ENCODE results near the gene ARHGAP5.

The ARHGAP5 gene, protein sequence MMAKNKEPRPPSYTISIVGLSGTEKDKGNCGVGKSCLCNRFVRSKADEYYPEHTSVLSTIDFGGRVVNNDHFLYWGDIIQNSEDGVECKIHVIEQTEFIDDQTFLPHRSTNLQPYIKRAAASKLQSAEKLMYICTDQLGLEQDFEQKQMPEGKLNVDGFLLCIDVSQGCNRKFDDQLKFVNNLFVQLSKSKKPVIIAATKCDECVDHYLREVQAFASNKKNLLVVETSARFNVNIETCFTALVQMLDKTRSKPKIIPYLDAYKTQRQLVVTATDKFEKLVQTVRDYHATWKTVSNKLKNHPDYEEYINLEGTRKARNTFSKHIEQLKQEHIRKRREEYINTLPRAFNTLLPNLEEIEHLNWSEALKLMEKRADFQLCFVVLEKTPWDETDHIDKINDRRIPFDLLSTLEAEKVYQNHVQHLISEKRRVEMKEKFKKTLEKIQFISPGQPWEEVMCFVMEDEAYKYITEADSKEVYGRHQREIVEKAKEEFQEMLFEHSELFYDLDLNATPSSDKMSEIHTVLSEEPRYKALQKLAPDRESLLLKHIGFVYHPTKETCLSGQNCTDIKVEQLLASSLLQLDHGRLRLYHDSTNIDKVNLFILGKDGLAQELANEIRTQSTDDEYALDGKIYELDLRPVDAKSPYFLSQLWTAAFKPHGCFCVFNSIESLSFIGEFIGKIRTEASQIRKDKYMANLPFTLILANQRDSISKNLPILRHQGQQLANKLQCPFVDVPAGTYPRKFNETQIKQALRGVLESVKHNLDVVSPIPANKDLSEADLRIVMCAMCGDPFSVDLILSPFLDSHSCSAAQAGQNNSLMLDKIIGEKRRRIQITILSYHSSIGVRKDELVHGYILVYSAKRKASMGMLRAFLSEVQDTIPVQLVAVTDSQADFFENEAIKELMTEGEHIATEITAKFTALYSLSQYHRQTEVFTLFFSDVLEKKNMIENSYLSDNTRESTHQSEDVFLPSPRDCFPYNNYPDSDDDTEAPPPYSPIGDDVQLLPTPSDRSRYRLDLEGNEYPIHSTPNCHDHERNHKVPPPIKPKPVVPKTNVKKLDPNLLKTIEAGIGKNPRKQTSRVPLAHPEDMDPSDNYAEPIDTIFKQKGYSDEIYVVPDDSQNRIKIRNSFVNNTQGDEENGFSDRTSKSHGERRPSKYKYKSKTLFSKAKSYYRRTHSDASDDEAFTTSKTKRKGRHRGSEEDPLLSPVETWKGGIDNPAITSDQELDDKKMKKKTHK (N-terminal part only)

GRCh38 chr14:32077081-32078022 lies at the start of gene ARHGAP5:
ARHGAP5 (plus strand) TSS chr14:32077304; CDS start chr14:32090670, 13,366 bp downstream.
- peak in 1 of 2 donors; percentile 37 for DNase-seq

- no peak for DNase-seq
These were observed 48.5 kb upstream of the ARHGAP5 start for GRCh38 chr14:32028599-32028998.

DNA sequence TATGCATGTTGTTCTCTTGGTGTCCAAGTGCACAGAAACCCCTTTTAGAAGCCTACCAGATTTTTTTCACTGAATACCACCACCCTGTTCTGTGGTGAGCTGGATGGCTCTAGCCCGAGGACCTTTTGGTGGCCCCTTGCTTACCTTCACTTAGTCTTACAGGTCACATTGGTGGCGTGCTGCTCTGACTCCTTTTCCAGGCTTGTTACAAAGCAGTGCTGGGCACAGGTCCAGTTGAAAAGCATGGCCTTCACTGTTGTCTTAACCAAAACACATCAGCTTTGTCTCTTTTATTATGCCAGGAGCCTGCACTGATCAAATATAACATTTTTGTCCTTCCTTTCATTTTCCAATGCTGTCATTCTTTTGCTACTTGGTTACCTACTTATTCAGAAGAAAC lies 43.6 kb upstream of the ARHGAP5 start:
- DNase-seq, result no peak

DNA sequence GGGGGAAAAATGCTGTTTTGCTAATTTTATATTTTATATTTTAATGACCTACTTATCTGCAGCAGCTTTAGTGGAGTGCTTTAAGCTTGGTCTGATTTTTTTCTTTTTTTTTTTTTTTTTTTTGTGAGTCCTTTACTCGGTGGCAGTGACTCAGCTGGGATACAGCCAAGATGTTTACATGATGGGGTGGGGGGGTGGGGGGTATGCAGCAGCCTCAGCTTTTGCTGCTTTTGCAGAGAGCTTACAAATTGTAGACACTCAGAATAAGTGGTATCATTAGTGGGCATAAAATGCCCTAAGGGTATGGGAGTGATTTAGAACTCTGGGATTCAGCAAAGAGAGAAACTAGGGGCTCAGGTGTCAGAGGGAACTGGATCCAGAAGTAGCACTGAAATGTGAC lies 38.2 kb upstream of the ARHGAP5 start:
- DNase-seq, result no peak

GRCh38 chr14:32039401-32040030 lies 37.6 kb upstream of the ARHGAP5 start:
- DNase-seq, result no peak

- DNase-seq, result no peak
These were observed 33.5 kb upstream of the ARHGAP5 start for GRCh38 chr14:32043624-32044023.

DNA sequence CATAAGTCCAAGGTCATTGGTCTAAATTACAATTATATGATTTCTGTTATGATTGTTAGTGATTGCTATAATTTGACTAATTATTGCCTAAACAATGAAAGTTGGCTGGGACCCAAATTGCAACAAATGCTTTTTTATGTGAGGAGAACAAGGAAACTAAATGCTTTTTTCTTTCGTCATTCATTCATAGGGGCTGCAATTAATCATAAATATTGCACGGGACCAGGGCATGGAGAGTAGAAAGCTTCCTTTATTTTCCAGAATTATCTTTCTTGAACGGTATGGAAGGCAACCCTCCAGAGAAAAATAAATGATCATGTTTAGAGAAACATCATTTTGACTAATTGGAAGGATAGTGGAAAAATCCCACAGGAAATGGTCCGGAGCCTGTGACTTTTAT lies 32.6 kb upstream of the ARHGAP5 start:
- DNase-seq, result no peak

GRCh38 chr14:32047791-32048190 lies 29.3 kb upstream of the ARHGAP5 start:
- DNase-seq, result no peak

DNA sequence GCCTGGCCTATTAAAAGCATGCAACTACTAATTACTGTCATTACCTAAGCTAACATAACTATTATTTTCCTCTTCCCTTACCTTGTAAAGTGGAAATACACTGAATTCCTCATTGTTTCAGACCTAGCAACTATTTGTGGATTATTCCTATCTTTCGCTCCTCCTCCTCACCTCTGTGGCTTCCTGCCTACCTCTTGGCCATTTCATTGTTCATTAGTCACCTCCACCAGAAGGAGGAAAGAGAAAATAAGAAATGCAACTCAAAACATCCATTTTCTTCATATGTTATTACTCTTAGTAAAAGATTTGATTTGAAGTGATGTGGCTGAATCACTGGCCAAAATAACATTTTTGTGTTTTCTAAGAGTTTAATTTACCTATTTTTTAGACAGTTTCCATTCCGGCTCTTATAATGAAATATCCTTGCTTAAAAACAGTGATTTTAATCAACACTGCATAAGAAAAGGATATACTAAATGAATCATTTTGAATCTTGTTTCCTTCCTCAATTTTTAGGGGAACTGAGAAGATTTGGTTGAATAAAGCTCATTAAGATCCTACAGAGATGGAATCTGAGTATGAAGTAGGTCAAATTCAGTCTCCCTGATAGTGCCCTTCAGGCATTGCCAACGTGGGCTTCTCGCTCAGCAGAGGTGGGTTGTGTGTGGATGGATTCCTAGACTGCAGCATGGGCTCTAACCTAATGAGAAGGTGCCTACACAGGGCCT lies 27.6 kb upstream of the ARHGAP5 start:
- DNase-seq, result no peak

GRCh38 chr14:32050878-32051277 lies 26.2 kb upstream of the ARHGAP5 start:
- DNase-seq, result no peak

DNA sequence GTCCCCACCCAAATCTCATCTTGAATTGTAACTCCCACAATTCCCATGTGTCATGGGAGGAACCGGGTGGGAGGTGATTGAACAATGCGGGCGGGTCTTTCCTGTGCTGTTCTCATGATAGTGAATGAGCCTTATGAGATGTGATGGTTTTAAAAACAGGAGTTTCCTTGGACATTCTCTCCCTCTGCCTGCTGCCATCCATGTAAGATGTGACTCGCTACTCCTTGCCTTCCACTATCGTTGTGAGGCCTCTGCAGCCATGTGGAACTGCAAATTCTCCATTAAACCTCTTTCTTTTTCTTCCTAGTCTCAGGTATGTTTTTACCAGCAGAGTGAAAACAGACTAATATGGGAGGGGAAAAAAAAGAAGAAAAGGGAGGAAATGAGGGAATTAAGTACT lies 22.6 kb upstream of the ARHGAP5 start:
- no peak for DNase-seq

DNA sequence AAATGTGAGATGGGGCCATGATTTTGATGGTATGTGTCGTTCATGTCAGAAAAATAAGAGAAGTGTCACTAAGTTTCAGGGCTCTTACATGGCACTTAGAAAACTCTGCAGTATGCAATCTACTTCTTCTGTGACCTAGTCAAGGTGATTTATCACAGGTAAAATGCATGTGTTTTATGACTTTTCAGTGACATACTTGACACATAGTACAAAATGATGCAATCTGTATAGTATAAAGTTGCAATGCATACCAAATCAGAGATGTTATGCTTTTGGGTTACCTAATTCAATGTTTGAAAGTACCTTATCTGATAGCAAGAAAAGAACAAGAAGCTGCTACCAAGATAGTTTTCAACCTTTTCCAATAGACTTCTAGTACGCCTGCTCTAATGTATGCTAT lies 21.9 kb upstream of the ARHGAP5 start:
- DNase-seq, result no peak

GRCh38 chr14:32059702-32060101 lies 17.4 kb upstream of the ARHGAP5 start:
- DNase-seq, result no peak

DNA sequence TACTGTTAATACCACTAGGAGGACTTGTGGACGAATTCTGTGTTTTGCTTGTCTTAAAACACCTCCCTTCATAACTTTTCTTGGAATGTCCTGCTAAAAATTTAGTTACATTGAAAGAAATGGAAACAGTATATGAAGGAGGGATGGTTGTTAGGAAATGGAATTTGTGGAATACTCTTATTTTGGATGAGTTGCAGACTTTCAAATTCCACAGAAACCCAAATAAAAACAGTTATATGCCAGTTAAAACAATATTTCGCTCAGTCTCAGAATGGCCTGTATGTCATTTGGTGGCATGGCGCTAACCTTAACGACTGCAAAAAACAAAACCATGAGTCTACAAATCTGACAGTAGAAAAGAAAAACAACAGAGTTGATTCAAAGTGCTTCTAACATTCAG lies 12.2 kb upstream of the ARHGAP5 start:
- DNase-seq, result no peak

GRCh38 chr14:32068708-32069107 lies 8.4 kb upstream of the ARHGAP5 start:
- no peak for DNase-seq

GRCh38 chr14:32070282-32070681 lies 6.8 kb upstream of the ARHGAP5 start:
- no peak for DNase-seq

DNA sequence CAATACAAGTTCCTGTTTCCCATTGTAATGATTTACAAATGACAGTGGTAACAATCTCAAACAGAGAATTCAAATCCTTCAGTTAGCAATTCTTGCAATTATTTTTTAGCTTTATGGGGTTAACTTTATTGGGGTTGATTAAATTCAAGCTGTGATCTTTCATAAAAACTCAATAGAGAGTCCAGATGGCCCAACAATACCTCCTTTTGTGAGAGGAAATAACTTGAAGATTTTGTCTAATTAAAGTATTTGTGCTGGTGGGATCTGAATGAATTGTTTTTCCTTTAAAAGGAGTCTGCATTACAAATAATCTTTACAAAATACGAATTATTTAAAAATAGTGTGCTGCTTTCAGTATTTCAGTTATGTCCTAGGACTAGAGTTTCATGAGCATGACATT lies 4.4 kb upstream of the ARHGAP5 start:
- no peak for DNase-seq

- DNase-seq, result peak; percentile 65 to 87
These were observed 3.4 kb upstream of the ARHGAP5 start for GRCh38 chr14:32073537-32074189.

DNA sequence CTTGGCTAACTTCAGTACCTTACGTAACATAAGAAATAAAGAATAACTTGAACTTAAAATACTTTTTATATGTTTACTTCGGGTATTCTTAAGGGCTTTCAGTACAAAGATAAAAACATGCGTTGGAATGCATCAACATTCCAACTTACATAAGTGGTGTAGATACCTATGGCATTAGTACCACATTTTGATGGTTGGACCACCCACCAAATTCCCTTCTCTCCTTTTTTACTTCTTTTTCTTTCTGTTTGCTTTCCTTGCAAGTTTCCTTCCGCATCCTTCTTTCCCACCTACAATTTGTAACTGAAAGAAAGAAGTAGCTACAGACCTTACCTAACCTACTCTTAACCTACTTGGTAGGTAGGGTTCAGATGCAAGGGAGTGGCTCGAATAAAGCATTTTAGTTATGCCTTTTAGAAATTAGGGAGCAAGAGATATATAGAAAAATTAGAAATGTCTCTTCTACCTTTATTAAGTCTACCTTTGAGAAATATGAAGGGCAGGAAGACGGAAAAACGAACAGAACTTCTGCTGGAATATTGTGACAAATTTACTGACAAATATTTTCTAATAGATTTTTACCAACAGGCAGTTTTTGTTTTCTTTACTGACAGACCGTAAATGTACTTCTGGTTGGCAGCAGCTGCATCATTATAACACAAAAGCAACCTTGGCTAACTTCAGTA lies 2.1 kb upstream of the ARHGAP5 start:
- no peak for DNase-seq

Measured in CD4-positive, alpha-beta T cell treated with Interleukin-4 for 1 hour (primary cell).